ENCODE measurements around the gene FAM169A.
"Not testable (repeated sequence)": the region's sequence is repeated elsewhere in the genome, so short reads cannot be mapped to it uniquely, and the experiment has no call there.

FAM169A gene

DNA sequence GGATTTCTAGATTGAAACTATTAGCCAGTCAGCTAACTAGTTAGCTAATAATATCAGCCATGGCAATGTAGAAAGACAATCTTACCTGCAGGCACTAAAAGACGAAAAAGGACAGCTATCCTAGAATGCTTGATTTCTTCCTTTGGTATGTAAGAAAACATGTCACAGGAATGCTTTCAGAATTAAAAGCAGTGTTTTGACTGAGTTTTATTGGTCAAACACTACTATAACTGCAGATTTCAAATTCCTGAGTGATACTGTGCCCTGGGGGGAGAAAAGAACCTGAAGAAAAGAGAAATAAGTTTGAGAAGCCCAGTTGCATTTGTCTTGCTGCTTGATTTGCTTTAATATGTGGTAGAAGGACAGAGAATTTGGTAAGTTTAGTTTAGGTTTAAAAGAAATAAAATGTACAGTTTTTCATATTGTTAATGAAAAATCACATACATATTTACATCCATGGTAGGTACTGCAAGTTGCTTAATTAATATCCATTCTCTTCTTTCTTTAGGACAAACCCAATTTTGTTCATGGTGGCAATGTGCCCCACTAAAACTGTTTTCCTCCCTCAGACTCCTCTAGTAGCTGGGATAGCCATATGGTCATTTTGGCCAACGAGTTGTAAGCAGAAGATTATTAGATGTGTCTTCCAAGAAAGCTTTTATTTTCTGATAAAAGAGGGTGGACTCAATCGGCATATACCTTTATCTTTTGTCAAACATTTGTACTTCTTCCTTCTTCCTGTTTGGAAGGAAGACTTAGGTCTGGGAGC is 4.3 kb upstream of the FAM169A start:
- DNase-seq = no peak
- Histone ChIP-seq H3K27ac (no peak overlapping the region), H3K27me3 (replicated peaks) (no peaks in the 10 kb centered on the region), H3K36me3 (replicated peaks) (no peaks in the 10 kb centered on the region), H3K4me3 (ENCODE audit: low read depth, low read length) (no peak overlapping the region)
- TF ChIP-seq, protein P1, sequence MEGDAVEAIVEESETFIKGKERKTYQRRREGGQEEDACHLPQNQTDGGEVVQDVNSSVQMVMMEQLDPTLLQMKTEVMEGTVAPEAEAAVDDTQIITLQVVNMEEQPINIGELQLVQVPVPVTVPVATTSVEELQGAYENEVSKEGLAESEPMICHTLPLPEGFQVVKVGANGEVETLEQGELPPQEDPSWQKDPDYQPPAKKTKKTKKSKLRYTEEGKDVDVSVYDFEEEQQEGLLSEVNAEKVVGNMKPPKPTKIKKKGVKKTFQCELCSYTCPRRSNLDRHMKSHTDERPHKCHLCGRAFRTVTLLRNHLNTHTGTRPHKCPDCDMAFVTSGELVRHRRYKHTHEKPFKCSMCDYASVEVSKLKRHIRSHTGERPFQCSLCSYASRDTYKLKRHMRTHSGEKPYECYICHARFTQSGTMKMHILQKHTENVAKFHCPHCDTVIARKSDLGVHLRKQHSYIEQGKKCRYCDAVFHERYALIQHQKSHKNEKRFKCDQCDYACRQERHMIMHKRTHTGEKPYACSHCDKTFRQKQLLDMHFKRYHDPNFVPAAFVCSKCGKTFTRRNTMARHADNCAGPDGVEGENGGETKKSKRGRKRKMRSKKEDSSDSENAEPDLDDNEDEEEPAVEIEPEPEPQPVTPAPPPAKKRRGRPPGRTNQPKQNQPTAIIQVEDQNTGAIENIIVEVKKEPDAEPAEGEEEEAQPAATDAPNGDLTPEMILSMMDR (IDR thresholded peaks at IDR 0.05; ENCODE audit: low read depth, low read length, missing control alignments) = no peak
- in situ Hi-C loops (cut with HindIII; ENCODE audit: low pct_ligation_motif_present, low sequenced_read_pairs) = no loop called here

DNA sequence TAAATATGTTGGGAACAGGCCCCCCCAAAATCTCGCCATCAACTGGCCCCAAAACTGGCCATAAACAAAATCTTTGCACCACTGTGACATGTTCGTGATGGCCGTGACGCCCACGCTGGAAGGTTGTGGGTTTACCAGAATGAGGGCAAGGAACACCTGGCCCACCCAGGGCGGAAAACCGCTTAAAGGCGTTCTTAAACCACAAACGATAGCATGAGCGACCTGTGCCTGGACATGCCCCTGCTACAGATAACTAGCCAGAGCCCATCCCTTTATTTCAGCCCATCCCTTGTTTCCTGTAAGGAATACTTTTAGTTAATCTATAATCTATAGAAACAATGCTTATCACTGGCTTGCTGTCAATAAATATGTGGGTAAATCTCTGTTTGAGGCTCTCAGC is 3.2 kb upstream of the FAM169A start:
- H3K36me3 ChIP-seq (replicated peaks); DNase-seq; H3K27ac ChIP-seq; in situ Hi-C loops (cut with HindIII; ENCODE audit: low pct_ligation_motif_present, low sequenced_read_pairs); H3K4me3 ChIP-seq (ENCODE audit: low read depth, low read length); H3K27me3 ChIP-seq (replicated peaks): not testable (repeated sequence)

- in situ Hi-C loops (cut with HindIII; ENCODE audit: low pct_ligation_motif_present, low sequenced_read_pairs) = no loop called here
- no peaks in the 10 kb centered on the region for H3K27me3 ChIP-seq (replicated peaks)
- TF ChIP-seq, protein P1 (IDR thresholded peaks at IDR 0.05; ENCODE audit: low read depth, low read length, missing control alignments) = no peak
- peak overlapping the region; percentile 60 for H3K4me3 ChIP-seq (ENCODE audit: low read depth, low read length)
- no peaks in the 10 kb centered on the region for H3K36me3 ChIP-seq (replicated peaks)
- no peak overlapping the region for H3K27ac ChIP-seq
- DNase-seq = no peak
These were observed 492 bp upstream of the FAM169A start for GRCh38 chr5:74866596-74867162.

DNA sequence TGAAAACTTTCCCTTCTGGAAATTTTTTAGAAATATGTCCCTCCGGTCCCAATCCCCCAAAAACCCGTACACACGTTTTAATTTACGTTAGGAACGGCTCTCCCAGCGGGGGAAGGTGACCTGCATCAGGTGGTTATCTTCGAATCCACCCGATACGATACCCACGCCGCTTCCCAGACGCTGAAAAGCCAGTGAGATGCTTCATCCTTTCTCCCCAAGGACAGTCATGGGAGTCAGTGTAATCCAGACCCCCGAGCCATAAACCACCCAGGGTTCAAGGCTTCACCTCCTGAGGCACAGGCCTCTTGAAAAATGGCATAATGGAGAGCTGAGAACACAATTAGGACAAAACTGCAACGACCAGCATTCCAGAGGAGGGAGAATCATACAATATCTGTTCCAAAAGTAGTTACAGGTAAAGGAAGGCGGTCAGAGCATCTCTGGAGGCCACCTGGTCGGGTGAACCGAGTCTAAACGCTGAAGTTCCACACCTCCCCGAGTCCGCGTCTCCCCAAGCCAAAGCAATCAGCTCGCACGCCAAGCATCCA is 857 bp downstream of the FAM169A start:
- H3K27ac ChIP-seq = no peak overlapping the region
- TF ChIP-seq, protein P1 (IDR thresholded peaks at IDR 0.05; ENCODE audit: low read depth, low read length, missing control alignments) = no peak
- H3K27me3 ChIP-seq (replicated peaks) = no peaks in the 10 kb centered on the region
- H3K4me3 ChIP-seq (ENCODE audit: low read depth, low read length) = peak overlapping the region; percentile 60
- DNase-seq = no peak
- H3K36me3 ChIP-seq (replicated peaks) = no peaks in the 10 kb centered on the region
- in situ Hi-C loops (cut with HindIII; ENCODE audit: low pct_ligation_motif_present, low sequenced_read_pairs) = no loop called here

- Histone ChIP-seq H3K36me3 (replicated peaks) (no peaks in the 10 kb centered on the region), H3K27ac (no peak overlapping the region), H3K4me3 (ENCODE audit: low read depth, low read length) (no peak overlapping the region), H3K27me3 (replicated peaks) (no peaks in the 10 kb centered on the region)
- in situ Hi-C loops (cut with HindIII; ENCODE audit: low pct_ligation_motif_present, low sequenced_read_pairs) = no loop called here
- DNase-seq = no peak
- TF ChIP-seq, protein P1 (IDR thresholded peaks at IDR 0.05; ENCODE audit: low read depth, low read length, missing control alignments) = no peak
These were observed 1.4 kb downstream of the FAM169A start for GRCh38 chr5:74864823-74865222.

DNA sequence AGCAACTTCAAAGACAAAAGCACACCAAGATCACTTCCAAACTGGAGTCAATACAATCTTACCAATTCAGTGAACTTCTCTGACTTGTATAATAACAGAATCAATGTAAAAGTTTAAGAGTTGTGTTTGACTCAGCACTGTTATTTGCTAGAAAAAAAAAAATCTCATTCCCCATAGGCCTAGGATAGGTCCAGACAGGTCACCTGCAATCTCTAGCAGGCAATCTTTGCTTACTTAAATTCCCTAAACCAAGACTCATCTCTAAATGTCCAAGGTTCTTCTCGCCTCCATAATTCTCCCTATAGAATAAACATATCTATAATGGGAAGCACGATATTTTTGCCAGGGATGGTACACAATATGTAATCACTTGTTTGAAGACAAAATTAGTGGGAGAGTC is 2.5 kb downstream of the FAM169A start:
- Histone ChIP-seq H3K36me3 (replicated peaks) (no peaks in the 10 kb centered on the region), H3K27me3 (replicated peaks) (no peaks in the 10 kb centered on the region), H3K4me3 (ENCODE audit: low read depth, low read length) (no peak overlapping the region), H3K27ac (no peak overlapping the region)
- in situ Hi-C loops (cut with HindIII; ENCODE audit: low pct_ligation_motif_present, low sequenced_read_pairs) = no loop called here
- TF ChIP-seq, protein P1 (IDR thresholded peaks at IDR 0.05; ENCODE audit: low read depth, low read length, missing control alignments) = no peak
- DNase-seq = no peak
